ENCODE results near the gene RELN.

DNA sequence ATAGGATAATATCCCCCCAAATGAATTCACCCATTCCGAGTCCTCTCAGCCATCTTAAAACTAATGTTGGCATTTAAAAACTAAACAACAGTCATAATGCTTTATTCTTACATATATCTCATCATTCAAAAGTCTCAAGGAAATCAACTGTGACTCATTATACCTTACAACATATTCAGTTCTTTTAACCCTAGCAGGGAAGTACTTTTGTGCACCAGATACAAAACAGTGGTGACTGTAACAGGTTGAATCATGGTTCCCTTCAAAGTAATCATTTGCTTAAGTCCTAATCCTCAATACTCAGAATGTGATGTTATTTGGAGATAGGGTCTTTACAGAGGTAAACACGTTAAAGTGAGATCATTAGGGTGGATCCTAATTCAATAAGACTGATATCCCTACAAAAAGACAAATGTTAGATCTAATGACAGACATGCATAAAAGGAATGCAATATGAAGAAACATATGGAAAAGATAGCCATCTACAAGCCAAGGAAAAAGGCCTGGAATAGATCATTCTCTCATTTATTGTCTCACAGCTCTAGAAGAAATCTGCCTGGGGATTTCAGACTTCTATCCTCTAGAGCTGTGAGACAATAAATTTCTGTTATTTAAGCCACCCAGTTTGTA lies 42.3 kb downstream of the RELN start:
- no peak for TF ChIP-seq ZNF292 (tag by site-specific recombination; IDR thresholded peaks at IDR 0.05; ENCODE audit: borderline replicate concordance, low read depth)
- TF ChIP-seq ZNF138 (tag by site-specific recombination; IDR thresholded peaks at IDR 0.05; ENCODE audit: borderline replicate concordance): no peak
- TF ChIP-seq YY1 (tag by site-specific recombination; IDR thresholded peaks at IDR 0.05): no peak
- TF ChIP-seq ZNF184 (tag by site-specific recombination; IDR thresholded peaks at IDR 0.05): no peak
- no peak for TF ChIP-seq ZNF776 (tag by site-specific recombination; IDR thresholded peaks at IDR 0.05; ENCODE audit: borderline replicate concordance)
- no peak for TF ChIP-seq ZXDB (tag by site-specific recombination; IDR thresholded peaks at IDR 0.05)
- TF ChIP-seq ZNF785 (tag by site-specific recombination; IDR thresholded peaks at IDR 0.05): no peak

All from HEK293 (cell line).